Body of pancreas (tissue), 4 donors: ENCODE measurements around the gene EIF4E1B. TPM values are rescaled to one million over a fixed set of nuclear protein-coding genes. Genes with fewer than 3 reads are reported as not detected.

Source experiments
- ATAC-seq: fragments of 150-250 bp; one replicate; pipeline ENCODE4 v1.9.1; 2016
- DNase-seq, 4 donors: peaks; one replicate each; pipeline ENCODE4 v3.0.0-alpha.2; 2019
- H3K27ac ChIP-seq, 4 donors: fragments of 200-600 bp; sonication (generic); 1 replicate in 3 of 4; 2 replicates in 1 of 4; pipeline versions ENCODE4 v1.5.1 to v1.6.1; 2016 to 2019; ENCODE audit warnings: mild to moderate bottlenecking in 1 of 4, mixed read lengths in 1 of 4, moderate library complexity in 1 of 4
- H3K27me3 ChIP-seq, 2 donors: fragments of 200-600 bp; sonication (generic); one replicate each; pipeline ENCODE4 v1.6.0; 2016; ENCODE audit warnings: mild to moderate bottlenecking in 1 of 2
- H3K36me3 ChIP-seq, 2 donors: fragments of 200-600 bp; sonication (generic); replicated peaks in 1 of 2; 2 replicates each; pipeline ENCODE4 v1.5.1; 2016; ENCODE audit warnings: low read depth in 2 of 2; ENCODE audit not compliant: insufficient read depth in 1 of 2
- H3K4me1 ChIP-seq: fragments of 200-600 bp; sonication (generic); one replicate; pipeline ENCODE4 v1.6.0; 2016
- H3K4me3 ChIP-seq, 2 donors: fragments of 200-600 bp; sonication (generic); 1 replicate in 1 of 2; 2 replicates in 1 of 2; pipeline ENCODE4 v1.5.1; 2016 to 2019
- H3K9me3 ChIP-seq, 3 donors: fragments of 200-600 bp; sonication (generic); 1 replicate in 2 of 3; 2 replicates in 1 of 3; pipeline ENCODE4 v1.5.1; 2016
- POLR2A ChIP-seq, 3 donors: fragments of 450-650 bp; IDR thresholded peaks; one replicate each; pipeline ENCODE4 v1.6.1; 2016; ENCODE audit warnings: antibody characterized with exemption in 3 of 3, mild to moderate bottlenecking in 2 of 3
- WGBS, 2 donors: methylation state at CpG; one replicate each; pipeline ENCODE4 v1.1.5; 2017; 5-methylcytosine and 5-hydroxymethylcytosine counted together
- intact Hi-C: fragments of 100-400 bp; cut with DNase I; formaldehyde crosslinking; loops from one replicate; pipeline ENCODE4 v1.15.1; 2023
- total RNA-seq, 2 donors: library from RNA; depleted of rRNA; stranded (reverse); fragments of >200 nt; gene quantifications; one replicate each; pipeline ENCODE4 v1.1.0, GENCODE V29; 2016
- TF ChIP-seq, protein P1 (sequence below), 7 experiments: fragments of 450-650 bp in 4 of 7; fragments of 200-600 bp in 3 of 7; sonication (generic) in 3 of 7; IDR thresholded peaks; one replicate each; pipeline ENCODE4 v1.5.1; 2016 to 2019; ENCODE audit warnings: antibody characterized with exemption in 7 of 7

Gene EIF4E1B
- total RNA-seq, 2 donors from 2014 or later, result 0.26 to 11.5 TPM

DNA sequence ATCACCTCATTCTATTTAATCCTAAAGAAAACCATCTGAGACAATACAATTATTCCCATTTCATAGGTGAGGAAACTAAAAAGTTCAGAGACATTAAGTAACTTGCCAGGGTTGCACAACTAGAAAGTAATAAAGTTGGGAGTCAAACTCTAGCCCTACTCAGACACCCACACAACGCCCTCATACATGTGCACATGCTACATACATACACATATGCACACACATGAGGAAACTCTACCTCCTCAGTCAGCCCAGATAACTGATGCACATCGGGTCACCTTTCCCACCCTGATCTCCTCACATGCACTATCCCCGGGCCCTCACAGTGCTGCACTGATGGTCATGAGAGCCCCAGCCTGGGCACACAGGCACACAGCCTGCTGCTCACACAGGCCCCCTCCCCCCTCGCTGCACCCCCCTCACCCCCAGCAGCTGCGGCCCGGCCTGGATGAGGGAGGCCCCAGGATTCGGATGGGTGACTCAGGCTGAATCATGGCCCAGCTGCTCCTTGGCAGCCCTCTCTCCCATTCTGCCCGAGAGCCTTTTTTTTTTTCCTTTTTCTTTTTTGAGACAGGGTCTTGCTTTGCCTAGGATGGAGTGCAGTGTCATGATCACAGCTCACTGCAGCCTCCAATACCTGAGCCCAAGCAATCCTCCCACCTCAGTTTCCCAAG, 15.5 kb upstream of the EIF4E1B start:
- Histone ChIP-seq H3K4me3 (no peak overlapping the region), H3K4me1 (peaks cover 12% of the 10 kb centered on the region), H3K36me3 (no peaks in the 10 kb centered on the region), H3K27ac (no peak overlapping the region), H3K9me3 (no peaks in the 10 kb centered on the region), H3K27me3 (peaks cover 0 to 12% of the 10 kb centered on the region in 2 donors)
- 51 to 66% methylated on average over 8 of the region's 8 CpGs for WGBS, 2 donors
- TF ChIP-seq POLR2A (IDR thresholded peaks at IDR 0.05), result no peak
- TF ChIP-seq, protein P1, sequence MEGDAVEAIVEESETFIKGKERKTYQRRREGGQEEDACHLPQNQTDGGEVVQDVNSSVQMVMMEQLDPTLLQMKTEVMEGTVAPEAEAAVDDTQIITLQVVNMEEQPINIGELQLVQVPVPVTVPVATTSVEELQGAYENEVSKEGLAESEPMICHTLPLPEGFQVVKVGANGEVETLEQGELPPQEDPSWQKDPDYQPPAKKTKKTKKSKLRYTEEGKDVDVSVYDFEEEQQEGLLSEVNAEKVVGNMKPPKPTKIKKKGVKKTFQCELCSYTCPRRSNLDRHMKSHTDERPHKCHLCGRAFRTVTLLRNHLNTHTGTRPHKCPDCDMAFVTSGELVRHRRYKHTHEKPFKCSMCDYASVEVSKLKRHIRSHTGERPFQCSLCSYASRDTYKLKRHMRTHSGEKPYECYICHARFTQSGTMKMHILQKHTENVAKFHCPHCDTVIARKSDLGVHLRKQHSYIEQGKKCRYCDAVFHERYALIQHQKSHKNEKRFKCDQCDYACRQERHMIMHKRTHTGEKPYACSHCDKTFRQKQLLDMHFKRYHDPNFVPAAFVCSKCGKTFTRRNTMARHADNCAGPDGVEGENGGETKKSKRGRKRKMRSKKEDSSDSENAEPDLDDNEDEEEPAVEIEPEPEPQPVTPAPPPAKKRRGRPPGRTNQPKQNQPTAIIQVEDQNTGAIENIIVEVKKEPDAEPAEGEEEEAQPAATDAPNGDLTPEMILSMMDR (IDR thresholded peaks at IDR 0.05), result no peak
- no peak for DNase-seq
- no peak for ATAC-seq
- intact Hi-C loops, result no loop called here

DNA sequence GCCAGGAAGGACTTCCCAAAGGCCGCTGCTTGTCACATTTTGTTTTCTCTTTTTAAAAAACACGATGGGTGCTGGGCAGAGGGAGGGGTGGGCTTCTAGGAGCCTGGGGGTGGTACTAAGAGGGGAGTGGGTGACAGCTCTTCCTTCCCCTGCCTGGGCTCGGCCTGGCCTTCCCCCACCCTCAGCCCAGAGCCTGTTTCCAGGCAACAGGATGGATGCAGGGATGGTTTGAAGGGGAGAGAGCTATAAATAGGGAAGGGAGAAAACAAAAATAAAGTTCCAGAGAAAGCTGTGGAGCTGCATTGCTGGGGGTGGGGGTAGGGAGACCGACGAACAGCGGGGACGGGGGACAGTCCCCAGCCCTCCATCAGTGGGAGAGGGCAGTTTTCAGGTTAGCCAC, 14.0 kb upstream of the EIF4E1B start:
- Histone ChIP-seq H3K9me3 (no peaks in the 10 kb centered on the region), H3K4me3 (no peak overlapping the region), H3K4me1 (peaks cover 20% of the 10 kb centered on the region), H3K27ac (no peak overlapping the region), H3K36me3 (no peaks in the 10 kb centered on the region), H3K27me3 (peaks cover 0 to 23% of the 10 kb centered on the region in 2 donors)
- DNase-seq (no peak), ATAC-seq (no peak)
- intact Hi-C loops, result no loop called here
- TF ChIP-seq, protein P1 (IDR thresholded peaks at IDR 0.05), result no peak
- TF ChIP-seq POLR2A (IDR thresholded peaks at IDR 0.05), result no peak
- 39 to 51% methylated on average over 7 of the region's 7 CpGs for WGBS, 2 donors

DNA sequence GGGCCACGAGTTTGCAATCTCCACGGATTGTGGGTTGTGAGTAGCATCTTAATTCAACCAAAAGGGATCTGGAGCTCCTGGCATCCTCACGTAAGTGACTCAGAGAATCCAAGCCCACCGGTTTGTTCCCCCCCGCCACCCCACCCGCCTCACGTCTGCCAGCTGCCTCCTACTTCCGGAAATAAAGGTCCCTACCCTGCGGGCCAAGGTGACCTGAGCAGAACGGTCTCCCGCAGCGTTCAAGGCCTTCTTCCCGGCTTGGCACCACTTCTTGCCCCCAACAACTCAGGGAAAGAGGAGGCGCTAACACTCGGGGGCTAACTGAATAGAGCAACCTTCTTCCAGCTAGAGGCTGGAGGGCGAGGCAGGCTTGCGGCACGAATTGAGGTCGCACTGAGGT, 11.7 kb upstream of the EIF4E1B start:
- H3K4me1 ChIP-seq, result peaks cover 20% of the 10 kb centered on the region
- DNase-seq (no peak), ATAC-seq (no peak)
- H3K27me3 ChIP-seq, result peaks cover 0 to 23% of the 10 kb centered on the region in 2 donors
- no peak overlapping the region for H3K4me3 ChIP-seq
- no peak for TF ChIP-seq POLR2A (IDR thresholded peaks at IDR 0.05)
- TF ChIP-seq, protein P1 (IDR thresholded peaks at IDR 0.05), result no peak
- intact Hi-C loops, result no loop called here
- no peaks in the 10 kb centered on the region for H3K36me3 ChIP-seq
- no peaks in the 10 kb centered on the region for H3K9me3 ChIP-seq
- no peak overlapping the region for H3K27ac ChIP-seq
- WGBS, 2 donors, result 24 to 39% methylated on average over 17 to 19 of the region's 19 CpGs

DNA sequence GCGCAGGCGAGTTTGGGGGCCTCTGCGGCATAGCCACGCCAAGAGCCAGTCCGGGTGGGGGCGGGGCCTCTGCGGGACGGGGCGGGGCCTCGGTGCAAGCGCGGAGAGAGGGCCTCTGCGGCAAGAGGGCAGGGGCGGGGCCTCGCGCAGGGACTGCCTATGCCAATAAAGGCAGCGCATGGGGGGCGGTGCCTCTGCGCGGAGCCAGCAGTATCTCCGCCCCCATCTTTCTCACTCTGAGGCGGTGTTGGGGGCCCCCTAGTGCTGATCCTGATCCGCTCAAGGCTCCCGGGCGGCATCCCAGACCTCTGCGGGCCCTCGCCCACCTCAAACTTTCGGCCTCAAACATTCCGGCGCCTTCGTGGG, 11.3 kb upstream of the EIF4E1B start:
- no peak for TF ChIP-seq POLR2A (IDR thresholded peaks at IDR 0.05)
- peak; percentile 43 to 71 (median 56) for DNase-seq
- no peaks in the 10 kb centered on the region for H3K9me3 ChIP-seq
- no peak overlapping the region for H3K4me3 ChIP-seq
- H3K36me3 ChIP-seq, result no peaks in the 10 kb centered on the region
- intact Hi-C loops, result no loop called here
- peaks cover 20% of the 10 kb centered on the region for H3K4me1 ChIP-seq
- 3% methylated on average over 28 of the region's 31 CpGs; no CpG with 5 or more reads in 1 of the 2 donors for WGBS, 2 donors
- H3K27me3 ChIP-seq, result peaks cover 0 to 23% of the 10 kb centered on the region in 2 donors
- peak; percentile 54 for ATAC-seq
- H3K27ac ChIP-seq, result no peak overlapping the region

DNA sequence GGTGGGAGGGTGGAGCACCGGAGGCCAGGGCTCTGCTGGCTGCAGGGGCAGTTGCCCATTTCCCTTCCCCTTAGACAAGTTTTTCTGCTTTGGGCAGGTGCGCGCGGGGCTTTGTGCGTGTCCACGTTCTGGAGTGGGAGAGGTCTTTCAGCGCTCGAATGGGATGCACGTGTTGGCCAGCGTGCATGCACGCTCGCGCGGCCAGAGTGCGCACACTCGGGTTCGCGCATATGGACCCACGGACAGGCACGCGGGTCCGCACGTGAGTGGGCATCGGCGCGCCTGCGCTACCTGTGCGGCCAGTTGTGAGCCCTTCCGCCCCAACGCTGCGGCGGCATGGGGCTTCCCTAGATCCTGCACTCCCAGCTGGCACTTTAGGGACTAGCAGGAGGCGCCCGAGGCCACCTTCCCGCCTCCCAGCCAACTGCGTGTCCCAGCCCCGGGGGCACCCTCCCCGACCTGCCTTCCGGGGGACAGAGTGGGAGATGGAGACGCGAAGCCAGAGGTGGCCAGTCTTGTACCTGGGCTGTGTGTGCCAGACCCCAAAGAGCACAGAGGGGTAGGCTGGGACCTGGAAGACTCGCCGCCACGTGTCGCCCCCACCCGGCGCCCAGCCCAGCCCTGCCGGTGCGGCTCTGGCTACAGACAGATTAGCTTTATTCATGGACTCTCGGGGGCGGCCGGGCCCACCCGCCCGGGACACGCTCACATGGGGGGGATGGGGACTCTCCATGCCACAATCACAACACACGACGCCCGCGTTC, 10.7 kb upstream of the EIF4E1B start:
- Histone ChIP-seq H3K9me3 (no peaks in the 10 kb centered on the region), H3K36me3 (no peaks in the 10 kb centered on the region), H3K4me3 (no peak overlapping the region), H3K27ac (no peak overlapping the region), H3K27me3 (peaks cover 0 to 23% of the 10 kb centered on the region in 2 donors), H3K4me1 (peaks cover 20% of the 10 kb centered on the region)
- TF ChIP-seq POLR2A (IDR thresholded peaks at IDR 0.05), result no peak
- intact Hi-C loops, result no loop called here
- 0 to 19% methylated on average over 4 to 49 of the region's 59 CpGs for WGBS, 2 donors
- no peak for DNase-seq
- ATAC-seq, result peak; percentile 20
